WTC11 (cell line): ENCODE measurements around the gene FPR1. TPM values are rescaled to one million over a fixed set of nuclear protein-coding genes. Genes with fewer than 3 reads are reported as not detected.

ENCODE experiments used
- ATAC-seq: fragments of 200-7000 bp; cut with Tn5 transposase; 2 replicates; pipeline ENCODE4 v1.10.0; 2021; ENCODE audit warnings: mild to moderate bottlenecking, moderate library complexity
- CTCF ChIA-PET: fragments of 300-600 bp; sonication (Branson Sonifier 250); formaldehyde crosslinking; loops from one replicate; lab custom pipeline; 2021; ENCODE audit warnings: antibody characterized with exemption; lab: Charles Lee
- POLR2A ChIA-PET: fragments of 350-600 bp; sonication (Branson Sonifier 250); formaldehyde crosslinking; loops from one replicate; lab custom pipeline; 2021; ENCODE audit warnings: antibody characterized with exemption; lab: Charles Lee
- DNase-seq: peaks from one replicate; pipeline ENCODE4 v3.0.0; 2021; ENCODE audit warnings: low spot score
- H3K27ac Mint-ChIP-seq: 2 replicates; pipeline ENCODE4 v1.8.0; 2021; ENCODE audit warnings: mixed read lengths
- H3K27me3 Mint-ChIP-seq: 2 replicates; pipeline ENCODE4 v1.8.0; 2021; ENCODE audit warnings: low read depth, mild to moderate bottlenecking, moderate library complexity, mixed read lengths
- H3K36me3 Mint-ChIP-seq: 2 replicates; pipeline ENCODE4 v1.8.0; 2021; ENCODE audit warnings: mixed read lengths
- H3K4me1 Mint-ChIP-seq: 2 replicates; pipeline ENCODE4 v1.8.0; 2022; ENCODE audit warnings: mixed read lengths
- H3K4me3 Mint-ChIP-seq: 2 replicates; pipeline ENCODE4 v1.8.0; 2021; ENCODE audit warnings: mild to moderate bottlenecking, moderate library complexity, mixed read lengths
- H3K9me3 Mint-ChIP-seq: 2 replicates; pipeline ENCODE4 v1.8.0; 2021; ENCODE audit warnings: mixed read lengths
- CBFB ChIP-seq: sonication (generic); formaldehyde crosslinking; IDR thresholded peaks from 2 replicates; pipeline ENCODE4 v1.8.1; 2022; ENCODE audit warnings: mild to moderate bottlenecking, low read depth, missing genetic modification reagents
- CDX4 ChIP-seq: fragments of 250-450 bp; sonication (Bioruptor Pico); IDR thresholded peaks from 2 replicates; pipeline ENCODE4 v1.9.0; 2021; ENCODE audit warnings: moderate library complexity, mild to moderate bottlenecking, inconsistent platforms, borderline replicate concordance
- CREM ChIP-seq: sonication (generic); formaldehyde crosslinking; IDR thresholded peaks from 2 replicates; pipeline ENCODE4 v1.8.1; 2022; ENCODE audit warnings: mild to moderate bottlenecking, missing genetic modification reagents, moderate library complexity
- ELF4 ChIP-seq: sonication (generic); formaldehyde crosslinking; IDR thresholded peaks from 2 replicates; pipeline ENCODE4 v1.8.1; 2022; ENCODE audit warnings: low read depth, mild to moderate bottlenecking, moderate library complexity, missing genetic modification reagents
- FOXJ3 ChIP-seq: sonication (generic); formaldehyde crosslinking; IDR thresholded peaks from 2 replicates; pipeline ENCODE4 v1.9.0; 2021; ENCODE audit warnings: missing genetic modification reagents, mild to moderate bottlenecking, borderline replicate concordance
- FOXK1 ChIP-seq: sonication (generic); formaldehyde crosslinking; IDR thresholded peaks from 2 replicates; pipeline ENCODE4 v1.8.0; 2022; ENCODE audit warnings: mild to moderate bottlenecking, moderate library complexity, missing genetic modification reagents
- HMGA2 ChIP-seq: fragments of 250-450 bp; sonication (Bioruptor Pico); IDR thresholded peaks from 2 replicates; pipeline ENCODE4 v1.4.0; 2021; ENCODE audit warnings: mild to moderate bottlenecking, moderate library complexity
- IRF1 ChIP-seq: sonication (generic); formaldehyde crosslinking; IDR thresholded peaks from 2 replicates; pipeline ENCODE4 v1.8.0; 2023; ENCODE audit warnings: missing genetic modification reagents
- IRF2 ChIP-seq: sonication (generic); formaldehyde crosslinking; IDR thresholded peaks from 2 replicates; pipeline ENCODE4 v1.8.0; 2022; ENCODE audit warnings: low read depth, missing genetic modification reagents, borderline replicate concordance
- KAT7 ChIP-seq: sonication (generic); formaldehyde crosslinking; IDR thresholded peaks from 2 replicates; pipeline ENCODE4 v1.8.1; 2023; ENCODE audit warnings: missing genetic modification reagents, mild to moderate bottlenecking, borderline replicate concordance
- MYBL2 ChIP-seq: sonication (generic); formaldehyde crosslinking; IDR thresholded peaks from 2 replicates; pipeline ENCODE4 v1.8.1; 2023; ENCODE audit warnings: mild to moderate bottlenecking, moderate library complexity, missing genetic modification reagents
- NR2C2 ChIP-seq: sonication (generic); formaldehyde crosslinking; IDR thresholded peaks from 2 replicates; pipeline ENCODE4 v1.8.0; 2022; ENCODE audit warnings: mild to moderate bottlenecking, missing genetic modification reagents
- PRRX2 ChIP-seq: fragments of 250-450 bp; sonication (Bioruptor Pico); IDR thresholded peaks from 2 replicates; pipeline ENCODE4 v1.8.0; 2021; ENCODE audit warnings: mild to moderate bottlenecking
- RELA ChIP-seq: sonication (generic); formaldehyde crosslinking; IDR thresholded peaks from 2 replicates; pipeline ENCODE4 v1.8.1; 2022; ENCODE audit warnings: missing genetic modification reagents, mild to moderate bottlenecking, borderline replicate concordance
- SMAD3 ChIP-seq: sonication (generic); formaldehyde crosslinking; IDR thresholded peaks from 2 replicates; pipeline ENCODE4 v1.8.0; 2022; ENCODE audit warnings: missing genetic modification reagents, mild to moderate bottlenecking, borderline replicate concordance
- SOX15 ChIP-seq: fragments of 250-450 bp; sonication (Bioruptor Pico); IDR thresholded peaks from 2 replicates; pipeline ENCODE4 v1.9.0; 2021; ENCODE audit warnings: mild to moderate bottlenecking
- SP1 ChIP-seq: sonication (generic); formaldehyde crosslinking; conservative IDR thresholded peaks from 2 replicates; pipeline ENCODE4 v1.8.1; 2022; ENCODE audit warnings: missing genetic modification reagents
- TEAD1 ChIP-seq: sonication (generic); formaldehyde crosslinking; IDR thresholded peaks from 2 replicates; pipeline ENCODE4 v1.8.0; 2022; ENCODE audit warnings: mild to moderate bottlenecking, missing genetic modification reagents
- TEAD4 ChIP-seq: sonication (generic); formaldehyde crosslinking; IDR thresholded peaks from 2 replicates; pipeline ENCODE4 v1.8.0; 2022; ENCODE audit warnings: mild to moderate bottlenecking, missing genetic modification reagents
- ZBTB21 ChIP-seq: sonication (generic); formaldehyde crosslinking; IDR thresholded peaks from 2 replicates; pipeline ENCODE4 v1.8.1; 2023; ENCODE audit warnings: mild to moderate bottlenecking, missing genetic modification reagents, borderline replicate concordance
- ZNF232 ChIP-seq: sonication (generic); formaldehyde crosslinking; IDR thresholded peaks from 2 replicates; pipeline ENCODE4 v1.8.0; 2022; ENCODE audit warnings: mild to moderate bottlenecking, missing genetic modification reagents
- ZNF263 ChIP-seq: sonication (generic); formaldehyde crosslinking; IDR thresholded peaks from 2 replicates; pipeline ENCODE4 v1.8.1; 2022; ENCODE audit warnings: low read depth, mild to moderate bottlenecking, moderate library complexity, missing genetic modification reagents
- ZNF671 ChIP-seq: fragments of 250-450 bp; sonication (Bioruptor Pico); IDR thresholded peaks from 2 replicates; pipeline ENCODE4 v1.8.0; 2021; ENCODE audit warnings: mild to moderate bottlenecking
- total RNA-seq: library from RNA; stranded (reverse); gene quantifications from 3 replicates; pipeline ENCODE4 v1.2.3, GENCODE V29; 2021
- TF ChIP-seq, protein P1 (sequence below): sonication (generic); formaldehyde crosslinking; IDR thresholded peaks from 2 replicates; pipeline ENCODE4 v1.8.1; 2022; ENCODE audit warnings: mild to moderate bottlenecking, moderate library complexity, missing genetic modification reagents
- TF ChIP-seq, protein P2 (sequence below): sonication (generic); formaldehyde crosslinking; IDR thresholded peaks from 2 replicates; pipeline ENCODE4 v1.8.1; 2022; ENCODE audit warnings: low read depth, missing genetic modification reagents, borderline replicate concordance

FPR1 gene
- total RNA-seq, 1 experiment from 2014 or later, result 0.72 TPM

DNA sequence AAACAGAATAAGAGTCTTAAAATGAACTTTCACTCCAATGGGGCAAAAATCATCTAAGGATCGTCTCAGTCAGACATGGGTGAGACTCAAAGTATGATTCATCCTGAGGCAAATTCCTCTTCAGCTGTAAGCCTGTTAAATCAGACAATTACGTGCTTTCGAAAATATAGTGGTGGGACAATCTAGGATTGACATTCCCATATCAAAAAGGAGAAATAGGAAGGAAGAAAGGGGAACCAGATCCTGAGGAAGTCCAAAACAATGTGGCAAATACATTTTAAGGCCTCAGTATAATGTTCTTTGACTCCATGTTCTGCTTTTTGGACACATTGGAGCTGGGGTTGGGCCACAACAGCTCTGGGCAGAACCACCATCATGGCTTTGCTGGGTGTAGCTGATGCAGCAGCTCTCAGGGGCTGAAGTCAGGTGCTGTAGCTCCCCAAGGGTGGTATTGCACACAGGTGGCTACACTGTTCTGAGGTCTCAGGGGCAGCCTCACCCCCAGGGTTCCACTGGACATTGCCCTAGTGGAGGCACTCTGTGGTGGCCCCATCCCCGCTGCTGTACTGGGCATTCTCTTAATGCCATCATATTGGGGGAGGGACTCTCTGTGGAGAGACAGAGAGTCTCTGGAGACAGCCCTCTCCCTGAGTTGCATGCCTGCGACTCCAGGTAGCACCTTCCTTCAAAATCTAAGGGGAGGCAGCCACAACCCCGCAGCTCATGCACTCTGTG, 37.5 kb upstream of the FPR1 start:
- ATAC-seq (no peak), DNase-seq (no peak)
- Mint-ChIP-seq H3K9me3 (peaks cover 21% of the 10 kb centered on the region), H3K4me1 (no peaks in the 10 kb centered on the region), H3K27ac (no peak overlapping the region), H3K27me3 (peaks cover 7% of the 10 kb centered on the region), H3K36me3 (peaks cover 3% of the 10 kb centered on the region; the same call in 1 of the 2 replicates), H3K4me3 (no peak overlapping the region)
- ChIA-PET CTCF (no interaction called here), POLR2A (no interaction called here)
- TF ChIP-seq MYBL2 (CRISPR knock-in tag) (no peak), FOXJ3 (no peak), KAT7 (CRISPR knock-in tag) (no peak), HMGA2 (CRISPR knock-in tag) (no peak), RELA (CRISPR knock-in tag) (no peak), ZNF232 (CRISPR knock-in tag) (no peak), NR2C2 (CRISPR knock-in tag) (no peak), PRRX2 (CRISPR knock-in tag) (no peak), ELF4 (CRISPR knock-in tag) (no peak), FOXK1 (no peak), CREM (no peak)

DNA sequence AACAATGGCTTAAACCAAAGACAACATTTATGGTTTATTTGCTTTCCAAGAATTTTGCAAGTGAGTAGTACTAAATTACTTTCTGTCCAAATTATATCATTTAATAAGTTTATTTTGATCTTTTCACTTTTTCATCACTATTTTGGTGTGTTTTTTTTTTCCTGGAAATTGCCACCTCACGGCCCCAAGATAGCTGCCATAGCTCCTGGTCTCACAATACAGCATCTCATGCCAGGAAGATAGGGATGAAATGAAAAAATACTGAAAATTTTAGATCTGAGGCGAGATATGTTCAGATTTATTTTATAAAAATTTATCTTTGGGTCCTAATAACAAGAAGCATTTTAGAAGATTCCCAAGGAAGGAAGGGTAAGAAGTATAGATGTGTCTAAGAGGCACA, 36.4 kb upstream of the FPR1 start:
- H3K36me3 Mint-ChIP-seq, result peaks cover 3% of the 10 kb centered on the region; the same call in 1 of the 2 replicates
- TF ChIP-seq, protein P1, sequence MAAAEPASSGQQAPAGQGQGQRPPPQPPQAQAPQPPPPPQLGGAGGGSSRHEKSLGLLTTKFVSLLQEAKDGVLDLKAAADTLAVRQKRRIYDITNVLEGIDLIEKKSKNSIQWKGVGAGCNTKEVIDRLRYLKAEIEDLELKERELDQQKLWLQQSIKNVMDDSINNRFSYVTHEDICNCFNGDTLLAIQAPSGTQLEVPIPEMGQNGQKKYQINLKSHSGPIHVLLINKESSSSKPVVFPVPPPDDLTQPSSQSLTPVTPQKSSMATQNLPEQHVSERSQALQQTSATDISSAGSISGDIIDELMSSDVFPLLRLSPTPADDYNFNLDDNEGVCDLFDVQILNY (CRISPR knock-in tag), result no peak
- TF ChIP-seq TEAD4 (no peak), KAT7 (CRISPR knock-in tag) (no peak), ZNF263 (no peak), CDX4 (no peak), ZBTB21 (CRISPR knock-in tag) (no peak), SOX15 (no peak), FOXJ3 (no peak), IRF1 (CRISPR knock-in tag) (no peak), IRF2 (CRISPR knock-in tag) (no peak), CBFB (CRISPR knock-in tag) (no peak), TEAD1 (CRISPR knock-in tag) (no peak), SP1 (no peak), ZNF671 (CRISPR knock-in tag) (no peak), SMAD3 (CRISPR knock-in tag) (no peak), ZNF232 (CRISPR knock-in tag) (no peak)
- TF ChIP-seq, protein P2, sequence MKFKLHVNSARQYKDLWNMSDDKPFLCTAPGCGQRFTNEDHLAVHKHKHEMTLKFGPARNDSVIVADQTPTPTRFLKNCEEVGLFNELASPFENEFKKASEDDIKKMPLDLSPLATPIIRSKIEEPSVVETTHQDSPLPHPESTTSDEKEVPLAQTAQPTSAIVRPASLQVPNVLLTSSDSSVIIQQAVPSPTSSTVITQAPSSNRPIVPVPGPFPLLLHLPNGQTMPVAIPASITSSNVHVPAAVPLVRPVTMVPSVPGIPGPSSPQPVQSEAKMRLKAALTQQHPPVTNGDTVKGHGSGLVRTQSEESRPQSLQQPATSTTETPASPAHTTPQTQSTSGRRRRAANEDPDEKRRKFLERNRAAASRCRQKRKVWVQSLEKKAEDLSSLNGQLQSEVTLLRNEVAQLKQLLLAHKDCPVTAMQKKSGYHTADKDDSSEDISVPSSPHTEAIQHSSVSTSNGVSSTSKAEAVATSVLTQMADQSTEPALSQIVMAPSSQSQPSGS, result no peak
- TF ChIP-seq, all 79 proteins: peak for 0
- Mint-ChIP-seq H3K9me3 (peaks cover 12% of the 10 kb centered on the region), H3K27ac (no peak overlapping the region), H3K27me3 (peaks cover 4% of the 10 kb centered on the region; the same call in 1 of the 2 replicates), H3K4me1 (no peaks in the 10 kb centered on the region), H3K4me3 (no peak overlapping the region)
- ATAC-seq (no peak), DNase-seq (no peak)
- ChIA-PET CTCF (interaction anchor here (0.6 kb wide), 1 partner anchor 94 kb away, joined by 7 read pairs; no protein-coding TSS in a partner anchor), POLR2A (no interaction called here)
